ENCODE data around the gene TXNDC8.

GRCh38 chr9:110283751-110284150 is 53.9 kb downstream of the TXNDC8 start:
- TF ChIP-seq CTCF (IDR thresholded peaks at IDR 0.05; ENCODE audit: insufficient read depth, low read depth, low read length) (no peak), EZH2 (IDR thresholded peaks at IDR 0.05; ENCODE audit: insufficient read depth, low read length) (no peak)
